Endothelial cell (in vitro differentiated cells): ENCODE results near the gene CHCHD3. TPM values are rescaled to one million over a fixed set of nuclear protein-coding genes. Genes with fewer than 3 reads are reported as not detected.
A peak's percentile ranks its signal among the peaks of the same experiment; 100 is the strongest.

ENCODE experiments used
- DNase-seq: peaks from one replicate; pipeline ENCODE4 v3.0.0; 2021; ENCODE audit warnings: low spot score
- H3K27ac Mint-ChIP-seq: one replicate; pipeline ENCODE4 v1.8.0; 2021; ENCODE audit warnings: mixed read lengths, inconsistent platforms; ENCODE audit not compliant: unreplicated experiment
- H3K27me3 Mint-ChIP-seq: one replicate; pipeline ENCODE4 v1.8.0; 2021; ENCODE audit warnings: mild to moderate bottlenecking, moderate library complexity, mixed read lengths, inconsistent platforms; ENCODE audit not compliant: unreplicated experiment
- H3K36me3 Mint-ChIP-seq: one replicate; pipeline ENCODE4 v1.8.0; 2021; ENCODE audit warnings: mild to moderate bottlenecking, low read depth, mixed read lengths, inconsistent platforms; ENCODE audit not compliant: unreplicated experiment
- H3K4me1 Mint-ChIP-seq: one replicate; pipeline ENCODE4 v1.8.0; 2021; ENCODE audit warnings: mild to moderate bottlenecking, mixed read lengths, inconsistent platforms; ENCODE audit not compliant: unreplicated experiment
- H3K4me3 Mint-ChIP-seq: one replicate; pipeline ENCODE4 v1.8.0; 2021; ENCODE audit warnings: mild to moderate bottlenecking, mixed read lengths, inconsistent platforms; ENCODE audit not compliant: unreplicated experiment
- H3K9me3 Mint-ChIP-seq: one replicate; pipeline ENCODE4 v1.8.0; 2021; ENCODE audit warnings: mixed read lengths, inconsistent platforms; ENCODE audit not compliant: unreplicated experiment
- CTCF ChIP-seq: fragments of 200-600 bp; sonication (generic); IDR thresholded peaks from one replicate; pipeline ENCODE4 v1.5.0; 2021; ENCODE audit warnings: antibody characterized with exemption; ENCODE audit not compliant: unreplicated experiment
- total RNA-seq: library from RNA; stranded (reverse); fragmentation: NEBNext Ultra II Directional; extraction: Animal tissue kit (Norgen Biotek cat#: 25700); gene quantifications from one replicate; pipeline ENCODE4 v1.2.1, GENCODE V29; 2021; ENCODE audit not compliant: unreplicated experiment

Gene CHCHD3
- total RNA-seq, 1 donor from 2014 or later = 55.6 TPM

- DNase-seq = no peak
- H3K4me3 Mint-ChIP-seq = no peak overlapping the region
- no peaks in the 10 kb centered on the region for H3K9me3 Mint-ChIP-seq
- no peak for TF ChIP-seq CTCF
- H3K4me1 Mint-ChIP-seq = no peaks in the 10 kb centered on the region
- H3K36me3 Mint-ChIP-seq = no peaks in the 10 kb centered on the region
- H3K27me3 Mint-ChIP-seq = no peaks in the 10 kb centered on the region
- no peak overlapping the region for H3K27ac Mint-ChIP-seq
Measured at GRCh38 chr7:132800522-132800921, 281.4 kb downstream of the CHCHD3 start.

GRCh38 chr7:132799081-132799413, 282.8 kb downstream of the CHCHD3 start:
- no peak for TF ChIP-seq CTCF
- no peak overlapping the region for H3K4me3 Mint-ChIP-seq
- no peak for DNase-seq
- H3K36me3 Mint-ChIP-seq = no peaks in the 10 kb centered on the region
- H3K27ac Mint-ChIP-seq = no peak overlapping the region
- no peaks in the 10 kb centered on the region for H3K27me3 Mint-ChIP-seq
- H3K4me1 Mint-ChIP-seq = no peaks in the 10 kb centered on the region
- no peaks in the 10 kb centered on the region for H3K9me3 Mint-ChIP-seq

- no peaks in the 10 kb centered on the region for H3K36me3 Mint-ChIP-seq
- peaks cover 2% of the 10 kb centered on the region for H3K27me3 Mint-ChIP-seq
- DNase-seq = no peak
- no peak overlapping the region for H3K27ac Mint-ChIP-seq
- no peaks in the 10 kb centered on the region for H3K4me1 Mint-ChIP-seq
- H3K9me3 Mint-ChIP-seq = no peaks in the 10 kb centered on the region
- peak overlapping the region; percentile 38 for H3K4me3 Mint-ChIP-seq
- no peak for TF ChIP-seq CTCF
Measured at GRCh38 chr7:132797152-132797551, 284.7 kb downstream of the CHCHD3 start.

- H3K36me3 Mint-ChIP-seq = no peaks in the 10 kb centered on the region
- no peak for TF ChIP-seq CTCF
- H3K4me3 Mint-ChIP-seq = no peak overlapping the region
- H3K27ac Mint-ChIP-seq = no peak overlapping the region
- no peak for DNase-seq
- no peaks in the 10 kb centered on the region for H3K4me1 Mint-ChIP-seq
- peaks cover 2% of the 10 kb centered on the region for H3K27me3 Mint-ChIP-seq
- no peaks in the 10 kb centered on the region for H3K9me3 Mint-ChIP-seq
Measured at GRCh38 chr7:132793474-132793873, 288.4 kb downstream of the CHCHD3 start.

- TF ChIP-seq CTCF = no peak
- no peaks in the 10 kb centered on the region for H3K9me3 Mint-ChIP-seq
- peaks cover 3% of the 10 kb centered on the region for H3K27me3 Mint-ChIP-seq
- no peak overlapping the region for H3K4me3 Mint-ChIP-seq
- H3K27ac Mint-ChIP-seq = no peak overlapping the region
- no peaks in the 10 kb centered on the region for H3K36me3 Mint-ChIP-seq
- DNase-seq = no peak
- H3K4me1 Mint-ChIP-seq = no peaks in the 10 kb centered on the region
Measured at GRCh38 chr7:132791036-132791435, 290.9 kb downstream of the CHCHD3 start.
